RKO (cell line): ENCODE results near the gene CFL1.
A peak's percentile ranks its signal among the peaks of the same experiment; 100 is the strongest.
"Not testable (repeated sequence)": the region's sequence is repeated elsewhere in the genome, so short reads cannot be mapped to it uniquely, and the experiment has no call there.

Source experiments
- DNase-seq: peaks from one replicate; pipeline ENCODE4 v3.0.0-alpha.2; 2016; ENCODE audit warnings: low spot score

The CFL1 gene

DNA sequence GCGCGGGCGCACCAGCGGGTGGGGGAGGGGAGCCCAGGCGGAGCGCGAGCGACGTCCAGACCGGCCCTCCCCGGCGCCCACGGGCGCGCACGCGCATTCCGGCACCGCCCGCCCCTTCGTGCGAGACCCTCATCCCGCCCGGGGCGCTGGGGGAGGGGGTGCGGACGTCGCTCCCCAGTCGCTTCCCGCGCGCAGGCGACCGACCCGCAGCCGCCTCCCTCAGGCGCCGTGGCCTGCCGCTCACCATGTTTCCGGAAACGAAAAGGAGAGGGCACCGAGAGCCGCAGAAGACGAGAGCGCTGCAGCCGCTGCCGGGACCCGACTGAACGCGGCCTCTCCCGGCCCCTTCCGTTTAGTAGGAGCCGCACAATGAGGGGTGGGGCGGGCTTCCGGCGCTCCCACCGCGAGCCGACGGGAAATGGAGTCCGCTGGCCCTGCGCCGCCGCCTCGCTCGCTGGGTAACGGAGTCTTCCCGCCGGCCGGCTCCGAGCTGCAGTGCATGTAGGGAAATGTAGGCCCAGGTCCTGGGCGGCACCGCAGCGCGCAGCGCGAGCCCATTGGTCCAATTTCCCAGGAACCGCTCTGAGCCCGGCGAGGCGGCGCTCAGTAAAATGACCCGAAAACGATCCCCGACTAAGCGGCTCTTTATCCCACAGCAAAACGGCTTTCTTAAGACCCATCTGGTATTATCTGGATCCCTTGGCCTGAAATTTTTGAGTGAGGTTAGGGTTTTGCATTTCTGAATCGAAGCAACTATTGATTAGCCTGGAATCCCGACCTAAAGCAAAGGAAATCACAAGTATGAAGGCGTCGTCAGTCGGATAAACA lies at the start of gene CFL1:
Gene CFL1, minus strand, starts transcription at position 328 of the 828 bp plus-strand sequence. Its CDS starts 81 bp downstream, at position 247.
- peak; percentile 98 for DNase-seq

- DNase-seq: peak; percentile 78
Measured at GRCh38 chr11:65906602-65907001, 48.6 kb upstream of the CFL1 start.

- peak; percentile 34 for DNase-seq
Measured at GRCh38 chr11:65903715-65904114, 45.7 kb upstream of the CFL1 start.

DNA sequence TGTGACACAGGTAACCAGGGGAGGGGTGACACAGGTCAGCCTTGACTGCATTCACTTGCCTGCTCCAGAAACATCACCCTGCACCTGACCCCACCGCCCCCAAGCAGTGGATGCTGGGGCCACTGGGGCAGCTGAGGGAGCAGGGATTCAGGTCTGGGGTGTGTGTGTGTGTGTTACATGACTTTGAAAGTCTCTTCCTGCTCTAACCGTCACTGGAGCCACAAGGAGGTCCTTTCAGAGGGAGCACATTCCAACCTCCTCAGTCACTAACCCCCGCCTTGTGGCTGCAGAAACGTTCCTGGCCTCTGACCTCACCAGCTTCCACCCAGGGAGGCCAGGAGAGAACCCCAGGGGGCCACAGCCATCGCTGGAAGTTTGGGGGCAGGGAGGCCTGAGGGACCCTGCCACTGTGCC lies 45.1 kb upstream of the CFL1 start:
- DNase-seq: peak; percentile 95

DNA sequence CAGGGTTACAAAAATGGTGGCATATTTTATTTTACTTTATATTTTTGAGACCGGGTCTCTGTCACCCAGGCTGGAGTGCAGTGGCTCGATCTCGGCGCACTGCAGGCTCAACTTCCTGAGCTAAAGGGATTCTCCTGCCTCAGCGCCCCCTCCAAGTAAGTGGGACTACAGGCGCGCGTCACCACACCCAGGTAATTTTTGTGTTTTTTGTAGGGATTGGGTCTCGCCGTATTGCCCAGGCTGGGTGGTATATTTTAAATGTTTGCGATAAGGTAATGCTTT lies 42.9 kb upstream of the CFL1 start:
- peak; percentile 51 for DNase-seq

DNA sequence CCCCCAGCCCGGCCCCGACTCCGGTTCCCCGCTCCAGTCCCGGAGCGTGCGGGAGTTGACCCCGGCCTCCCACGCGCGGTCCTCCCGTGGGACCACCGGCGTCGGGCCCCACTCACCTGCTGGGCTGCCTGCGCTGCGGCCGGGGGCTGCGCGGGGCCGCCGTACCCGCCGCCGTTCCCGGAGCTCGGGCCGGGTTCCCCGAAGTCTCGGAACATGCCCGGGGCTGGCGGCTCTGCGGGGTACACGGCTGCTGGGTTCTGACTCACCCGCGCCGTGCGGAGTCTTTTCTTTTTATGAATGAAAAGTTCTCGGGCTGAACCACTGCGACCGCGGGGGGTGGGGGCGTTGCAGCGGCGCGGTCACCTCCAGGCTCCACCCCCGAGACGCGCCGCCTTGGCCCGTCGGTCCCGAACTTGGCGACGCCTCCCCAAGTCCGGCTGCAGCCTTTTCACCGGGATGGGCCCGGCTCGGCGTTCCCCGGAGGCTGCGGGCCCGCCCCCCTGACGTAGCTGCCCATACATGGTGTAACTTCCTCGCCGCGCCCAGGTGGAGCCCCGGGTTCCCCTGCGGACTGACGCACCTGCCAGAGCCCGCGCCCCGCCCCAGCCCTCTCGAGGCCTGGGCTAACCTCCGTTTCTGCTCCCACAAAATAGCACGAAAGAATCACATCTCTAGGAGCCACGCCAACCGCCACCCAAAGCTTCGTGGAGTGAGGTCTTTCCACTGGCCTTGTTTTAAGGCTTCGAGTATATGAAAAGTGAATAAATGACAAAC lies 42.3 kb upstream of the CFL1 start, which contains the start of gene FOSL1:
Gene FOSL1, minus strand, starts transcription at position 264 of the 774 bp plus-strand sequence. Its CDS starts 49 bp downstream, at position 215.
- peak; percentile 98 for DNase-seq

DNA sequence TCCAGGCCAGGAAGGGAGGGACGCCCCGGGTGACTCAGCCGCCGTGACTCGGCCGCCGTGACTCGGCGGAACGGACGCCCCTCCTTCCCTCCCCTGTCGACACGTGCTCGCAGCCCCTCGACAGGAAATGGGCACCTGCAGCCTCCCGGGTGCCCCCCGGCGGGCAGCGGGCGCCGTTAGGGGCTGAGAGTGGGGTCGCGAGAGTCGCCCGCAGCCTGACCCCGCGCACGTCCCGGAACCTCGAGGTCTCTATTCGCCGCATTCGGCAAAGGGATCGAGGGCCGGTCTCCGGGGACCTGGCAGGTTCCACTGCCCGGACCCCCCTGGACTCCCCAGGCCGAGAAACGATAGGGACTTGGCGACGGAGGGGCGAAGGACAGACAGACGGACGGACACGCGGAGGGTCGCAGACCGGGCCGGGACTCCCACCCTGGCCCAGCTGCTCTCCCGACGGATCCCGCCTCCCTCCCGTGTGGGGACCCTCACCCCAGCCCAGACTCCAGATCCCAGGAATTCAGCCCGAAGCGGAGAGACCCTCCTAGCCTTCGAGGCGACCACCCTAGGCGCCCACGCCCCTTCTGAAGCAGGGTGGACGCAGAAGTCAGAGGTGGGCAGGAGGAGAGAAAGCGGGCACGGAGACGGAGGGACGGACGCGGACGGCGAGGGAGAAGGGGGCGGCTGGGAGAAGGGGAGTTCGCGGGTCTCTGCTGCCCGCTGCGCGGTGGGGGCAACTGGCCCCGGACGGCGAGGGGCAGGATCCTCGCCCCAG lies 41.6 kb upstream of the CFL1 start:
- DNase-seq: peak; percentile 90

- DNase-seq: no peak
Measured at GRCh38 chr11:65898656-65899355, 40.8 kb upstream of the CFL1 start.

DNA sequence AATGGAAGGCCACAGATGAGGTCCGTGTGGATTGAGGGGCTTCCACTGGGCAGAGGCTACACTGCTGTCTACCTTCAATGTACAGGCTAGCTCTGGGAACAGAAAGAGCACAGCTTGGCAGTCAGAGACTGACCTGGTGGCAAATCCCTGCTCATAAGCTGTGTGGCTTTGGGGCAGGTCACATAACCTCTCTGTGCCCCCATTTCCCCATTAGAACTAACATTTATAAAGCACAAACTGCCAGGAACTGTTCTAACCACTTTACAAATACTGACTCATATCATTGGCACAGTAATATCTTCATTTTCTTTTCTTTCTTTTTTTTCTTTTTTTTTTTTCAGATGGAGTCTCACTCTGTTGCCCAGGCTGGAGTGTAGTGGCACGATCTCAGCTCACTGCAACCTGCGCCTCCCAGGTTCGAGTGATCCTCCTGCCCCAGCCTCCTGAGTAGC lies 39.1 kb upstream of the CFL1 start:
- peak; percentile 49 for DNase-seq

- peak; percentile 71 for DNase-seq
Measured at GRCh38 chr11:65896034-65896999, 38.3 kb upstream of the CFL1 start.

DNA sequence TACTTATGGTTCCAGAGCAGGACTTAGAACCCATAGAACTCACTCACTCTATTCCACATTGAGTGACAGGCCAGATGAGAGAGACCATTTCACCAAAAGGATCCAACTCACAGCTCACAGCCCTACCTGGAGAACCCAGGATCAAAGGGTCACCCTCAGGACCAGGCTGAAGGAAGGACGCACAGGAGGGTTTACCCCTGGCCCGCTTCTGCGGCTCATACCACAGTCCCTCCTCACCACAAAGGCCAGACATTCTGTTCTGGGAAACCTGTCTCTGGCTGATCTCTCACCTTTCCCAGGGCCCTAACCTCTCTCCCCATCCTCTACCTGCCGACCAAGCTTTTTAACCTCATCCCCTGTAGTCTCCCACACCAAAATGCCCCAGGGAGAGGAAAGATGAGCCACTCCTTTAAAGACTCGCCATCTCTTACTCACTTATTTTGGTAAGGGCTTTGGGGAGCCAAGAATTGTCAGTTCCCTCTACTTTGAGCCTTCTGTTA lies 37.6 kb upstream of the CFL1 start:
- DNase-seq: peak; percentile 65

DNA sequence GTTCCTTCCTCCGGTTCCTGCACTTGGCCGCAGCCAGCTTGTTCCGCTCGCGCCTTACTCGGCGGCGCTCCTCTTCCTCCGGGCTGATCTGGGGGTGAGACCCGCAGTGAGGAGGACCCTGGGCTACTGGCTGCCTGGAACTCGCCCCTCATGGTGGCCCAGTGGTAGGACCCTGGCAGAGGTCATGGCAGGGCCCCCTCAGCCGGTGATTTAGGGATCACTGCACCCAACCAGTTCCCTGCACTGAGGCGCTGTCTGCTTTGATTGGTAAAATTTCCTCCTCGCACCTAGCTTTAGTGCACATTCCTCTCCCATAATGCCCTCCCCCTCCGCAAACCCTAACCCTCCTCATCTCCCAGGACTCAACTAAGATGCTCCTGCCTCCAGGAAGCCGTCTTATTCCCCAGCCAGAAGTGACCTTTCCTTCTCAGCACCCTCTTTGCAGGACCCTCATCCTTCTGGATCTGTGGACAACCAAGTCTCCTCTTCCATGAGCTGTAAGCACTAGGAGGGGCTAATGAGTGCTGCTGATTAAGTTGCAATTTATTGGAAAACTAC lies 36.1 kb upstream of the CFL1 start:
- DNase-seq: peak; percentile 87

- peak; percentile 85 for DNase-seq
Measured at GRCh38 chr11:65892661-65893317, 34.8 kb upstream of the CFL1 start.

- not testable (repeated sequence) for DNase-seq
Measured at GRCh38 chr11:65892137-65892540, 34.2 kb upstream of the CFL1 start.

- peak; percentile 92 for DNase-seq
Measured at GRCh38 chr11:65891219-65892136, 33.5 kb upstream of the CFL1 start.

DNA sequence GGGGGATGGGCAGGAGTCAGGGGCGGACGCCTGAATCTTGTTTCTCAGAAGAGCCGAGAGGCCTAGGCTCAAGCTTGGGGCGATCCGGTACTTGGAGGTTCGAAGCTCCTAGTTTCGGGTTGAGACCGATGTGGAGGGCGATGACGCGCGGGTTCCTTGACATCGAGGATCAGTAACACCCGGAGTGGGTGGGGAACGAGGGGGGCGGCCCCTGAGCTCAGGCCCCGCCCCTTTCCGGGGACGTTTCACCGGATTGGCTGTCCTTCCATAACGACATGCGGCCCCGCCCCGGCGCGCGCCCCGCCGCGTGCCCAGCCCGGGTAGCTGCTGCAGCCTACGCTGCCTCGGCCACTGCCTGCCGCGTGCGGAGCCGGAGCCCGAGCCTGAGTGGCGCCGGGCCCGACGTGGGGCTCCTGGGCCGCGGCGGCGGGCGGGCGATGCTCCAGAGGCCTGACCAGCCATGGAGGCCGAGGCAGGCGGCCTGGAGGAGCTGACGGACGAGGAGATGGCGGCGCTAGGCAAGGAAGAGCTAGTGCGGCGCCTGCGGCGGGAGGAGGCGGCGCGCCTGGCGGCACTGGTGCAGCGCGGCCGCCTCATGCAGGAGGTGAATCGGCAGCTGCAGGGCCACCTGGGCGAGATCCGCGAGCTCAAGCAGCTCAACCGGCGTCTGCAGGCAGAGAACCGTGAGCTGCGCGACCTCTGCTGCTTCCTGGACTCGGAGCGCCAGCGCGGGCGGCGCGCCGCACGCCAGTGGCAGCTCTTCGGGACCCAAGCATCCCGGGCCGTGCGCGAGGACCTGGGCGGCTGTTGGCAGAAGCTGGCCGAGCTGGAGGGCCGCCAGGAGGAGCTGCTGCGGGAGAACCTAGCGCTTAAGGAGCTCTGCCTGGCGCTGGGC lies 32.6 kb upstream of the CFL1 start, which contains the start of gene CCDC85B:
Gene CCDC85B, plus strand, starts transcription at position 350 of the 895 bp plus-strand sequence. Its CDS starts 111 bp downstream, at position 461.
- DNase-seq: peak; percentile 96
